Neural progenitor cell (in vitro differentiated cells): ENCODE data around the gene NSUN2. TPM values are rescaled to one million over a fixed set of nuclear protein-coding genes. Genes with fewer than 3 reads are reported as not detected.

Experiments
- DNase-seq: peaks from one replicate; pipeline ENCODE4 v3.0.0-alpha.2; 2016; ENCODE audit warnings: low spot score
- H2AFZ ChIP-seq: fragments of 200-600 bp; sonication (generic); replicated peaks from 2 replicates; pipeline ENCODE4 v1.6.1; 2016; ENCODE audit warnings: antibody characterized with exemption
- H3F3A ChIP-seq: fragments of 200-600 bp; sonication (generic); 2 replicates; pipeline ENCODE4 v1.6.1; 2016; ENCODE audit warnings: antibody characterized with exemption, low read depth
- H3K27ac ChIP-seq: fragments of 200-600 bp; sonication (generic); 2 replicates; pipeline ENCODE4 v1.5.1; 2016; ENCODE audit warnings: mild to moderate bottlenecking
- H3K27me3 ChIP-seq: fragments of 200-600 bp; sonication (generic); 2 replicates; pipeline ENCODE4 v1.6.1; 2016; ENCODE audit warnings: mild to moderate bottlenecking, moderate library complexity
- H3K36me3 ChIP-seq: fragments of 200-600 bp; sonication (generic); 2 replicates; pipeline ENCODE4 v1.5.1; 2016
- H3K4me1 ChIP-seq: fragments of 200-600 bp; sonication (generic); 2 replicates; pipeline ENCODE4 v1.6.1; 2016; ENCODE audit warnings: mixed run types
- H3K4me2 ChIP-seq: fragments of 200-600 bp; sonication (generic); 2 replicates; pipeline ENCODE4 v1.6.1; 2016
- H3K4me3 ChIP-seq: fragments of 200-600 bp; sonication (generic); 2 replicates; pipeline ENCODE4 v1.5.1; 2016
- H3K79me2 ChIP-seq: fragments of 200-600 bp; sonication (generic); 2 replicates; pipeline ENCODE4 v1.6.1; 2016; ENCODE audit warnings: low read depth
- H3K9ac ChIP-seq: fragments of 200-600 bp; sonication (generic); 2 replicates; pipeline ENCODE4 v1.6.1; 2016
- H3K9me3 ChIP-seq: fragments of 200-600 bp; sonication (generic); 2 replicates; pipeline ENCODE4 v1.5.1; 2016; ENCODE audit warnings: low read depth
- H4K20me1 ChIP-seq: fragments of 200-600 bp; sonication (generic); 2 replicates; pipeline ENCODE4 v1.6.1; 2016; ENCODE audit warnings: low read depth
- H3K27ac Mint-ChIP-seq: 3 replicates; pipeline ENCODE4 v1.8.0; 2021; ENCODE audit warnings: mixed read lengths
- H3K27me3 Mint-ChIP-seq: 2 replicates; pipeline ENCODE4 v1.8.0; 2022; ENCODE audit warnings: low read depth, mild to moderate bottlenecking, inconsistent platforms, moderate library complexity, mixed read lengths; ENCODE audit not compliant: insufficient read depth
- H3K36me3 Mint-ChIP-seq: 3 replicates; pipeline ENCODE4 v1.8.0; 2021; ENCODE audit warnings: mixed read lengths
- H3K4me1 Mint-ChIP-seq: 3 replicates; pipeline ENCODE4 v1.8.0; 2021; ENCODE audit warnings: mixed read lengths
- H3K4me3 Mint-ChIP-seq: 3 replicates; pipeline ENCODE4 v1.8.0; 2021; ENCODE audit warnings: mild to moderate bottlenecking, moderate library complexity, mixed read lengths
- H3K9me3 Mint-ChIP-seq: 3 replicates; pipeline ENCODE4 v1.8.0; 2020; ENCODE audit warnings: mixed read lengths
- CTCF ChIP-seq: fragments of 200-600 bp; sonication (generic); IDR thresholded peaks from 2 replicates; pipeline ENCODE4 v1.5.1; 2017; ENCODE audit warnings: antibody characterized with exemption, mild to moderate bottlenecking
- EZH2 ChIP-seq: fragments of 200-600 bp; sonication (generic); IDR thresholded peaks from 2 replicates; pipeline ENCODE4 v1.6.1; 2017; ENCODE audit warnings: antibody characterized with exemption, mild to moderate bottlenecking, moderate library complexity
- EZH2phosphoT487 ChIP-seq: fragments of 200-600 bp; sonication (generic); IDR thresholded peaks from 2 replicates; pipeline ENCODE4 v1.6.1; 2017; ENCODE audit warnings: antibody characterized with exemption
- total RNA-seq: library from RNA; depleted of rRNA; stranded (reverse); fragments of >200 nt; gene quantifications from 2 replicates; pipeline ENCODE4 v1.2.3, GENCODE V29; 2015; ENCODE audit warnings: low replicate concordance

The NSUN2 gene
- total RNA-seq, 1 donor from 2014 or later = 65.4 TPM

DNA sequence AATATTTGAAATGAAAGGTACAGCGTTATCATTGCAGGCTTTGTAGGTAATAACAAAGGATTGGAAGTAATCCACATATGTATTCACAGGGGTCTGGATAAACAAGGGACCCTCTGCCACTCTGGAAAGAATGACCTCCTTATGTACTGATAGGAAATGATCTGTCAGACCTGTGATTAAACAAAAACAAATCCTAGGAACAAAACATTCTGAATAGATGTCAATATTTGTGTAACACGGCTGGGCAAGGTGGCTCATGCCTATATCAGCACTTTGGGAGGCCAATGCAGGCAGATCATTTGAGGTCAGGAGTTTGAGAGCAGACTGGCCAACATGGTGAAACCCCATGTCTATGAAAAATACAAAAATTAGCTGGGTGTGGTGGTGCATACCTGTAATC lies 42.3 kb downstream of the NSUN2 start:
- Mint-ChIP-seq H3K9me3 (no peaks in the 10 kb centered on the region), H3K4me3 (no peak overlapping the region), H3K4me1 (no peaks in the 10 kb centered on the region), H3K36me3 (no peaks in the 10 kb centered on the region), H3K27ac (no peak overlapping the region), H3K27me3 (peaks cover 10% of the 10 kb centered on the region)
- Histone ChIP-seq H2AFZ (no peak overlapping the region), H3K4me2 (no peak overlapping the region), H4K20me1 (no peaks in the 10 kb centered on the region), H3K4me3 (no peak overlapping the region), H3F3A (no peaks in the 10 kb centered on the region), H3K27ac (no peak overlapping the region), H3K9me3 (no peaks in the 10 kb centered on the region), H3K36me3 (no peaks in the 10 kb centered on the region), H3K79me2 (no peaks in the 10 kb centered on the region), H3K27me3 (peaks cover 11% of the 10 kb centered on the region), H3K9ac (no peak overlapping the region), H3K4me1 (no peaks in the 10 kb centered on the region)
- TF ChIP-seq CTCF (no peak), EZH2 (no peak), EZH2phosphoT487 (no peak)
- no peak for DNase-seq

DNA sequence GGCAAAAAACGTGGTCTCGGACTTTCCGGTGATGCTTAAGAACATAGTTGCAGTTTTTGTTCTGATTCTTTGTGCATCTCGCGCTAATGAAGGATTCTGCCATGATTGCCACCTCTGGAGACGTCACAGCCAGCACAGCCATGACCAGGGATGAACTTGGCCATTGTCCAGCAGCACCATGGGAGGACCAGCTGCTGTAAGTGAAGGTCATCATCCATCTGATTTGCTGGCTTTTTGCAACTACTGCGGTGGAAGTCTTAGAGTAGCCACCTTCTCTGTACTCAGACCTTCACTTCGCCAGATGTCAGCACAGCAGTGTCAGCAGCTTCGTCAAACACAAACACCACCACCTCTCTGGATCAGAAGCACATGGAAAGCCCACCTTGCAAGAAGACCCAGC lies 45.7 kb downstream of the NSUN2 start:
- no peak overlapping the region for H3K9ac ChIP-seq
- H3K4me1 ChIP-seq = no peaks in the 10 kb centered on the region
- Mint-ChIP-seq H3K4me1 (peaks cover 6% of the 10 kb centered on the region), H3K27me3 (peaks cover 19% of the 10 kb centered on the region), H3K9me3 (no peaks in the 10 kb centered on the region), H3K27ac (no peak overlapping the region), H3K36me3 (no peaks in the 10 kb centered on the region), H3K4me3 (no peak overlapping the region)
- H3K36me3 ChIP-seq = no peaks in the 10 kb centered on the region
- TF ChIP-seq EZH2 (no peak), CTCF (no peak), EZH2phosphoT487 (no peak)
- DNase-seq = no peak
- no peaks in the 10 kb centered on the region for H3F3A ChIP-seq
- no peaks in the 10 kb centered on the region for H3K9me3 ChIP-seq
- no peak overlapping the region for H3K4me3 ChIP-seq
- H4K20me1 ChIP-seq = no peaks in the 10 kb centered on the region
- H3K4me2 ChIP-seq = no peak overlapping the region
- peaks cover 45% of the 10 kb centered on the region for H3K27me3 ChIP-seq
- no peak overlapping the region for H3K27ac ChIP-seq
- no peak overlapping the region for H2AFZ ChIP-seq
- no peaks in the 10 kb centered on the region for H3K79me2 ChIP-seq

DNA sequence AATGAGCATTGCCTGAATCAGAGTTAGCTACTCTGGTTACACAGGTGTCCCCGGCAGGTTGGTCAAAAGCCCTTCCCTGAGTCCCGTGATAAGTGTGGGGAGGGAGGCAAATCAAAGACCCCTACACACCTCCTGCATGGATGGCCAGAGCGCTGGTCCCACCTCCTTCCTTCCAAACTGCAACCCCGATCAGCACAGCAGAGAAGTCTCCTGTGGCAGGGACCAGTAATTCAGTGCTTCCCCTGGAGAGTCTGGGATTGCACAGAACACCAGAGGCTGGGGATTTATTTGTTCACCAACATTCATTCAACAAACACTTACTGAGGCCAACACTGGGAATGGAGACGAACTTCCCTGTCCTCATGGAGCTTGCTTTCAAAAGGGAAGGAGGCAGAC lies 46.2 kb downstream of the NSUN2 start:
- Mint-ChIP-seq H3K27me3 (peaks cover 23% of the 10 kb centered on the region), H3K9me3 (no peaks in the 10 kb centered on the region), H3K27ac (no peak overlapping the region), H3K36me3 (no peaks in the 10 kb centered on the region), H3K4me3 (no peak overlapping the region), H3K4me1 (peaks cover 6% of the 10 kb centered on the region)
- Histone ChIP-seq H2AFZ (no peak overlapping the region), H3F3A (no peaks in the 10 kb centered on the region), H3K36me3 (no peaks in the 10 kb centered on the region), H3K4me2 (no peak overlapping the region), H3K4me1 (no peaks in the 10 kb centered on the region), H4K20me1 (no peaks in the 10 kb centered on the region), H3K27ac (no peak overlapping the region), H3K9ac (no peak overlapping the region), H3K4me3 (no peak overlapping the region), H3K27me3 (peaks cover 50% of the 10 kb centered on the region), H3K9me3 (no peaks in the 10 kb centered on the region), H3K79me2 (no peaks in the 10 kb centered on the region)
- DNase-seq = no peak
- TF ChIP-seq EZH2phosphoT487 (no peak), EZH2 (no peak), CTCF (no peak)
